ENCODE measurements around the gene CISD3. TPM values are rescaled to one million over a fixed set of nuclear protein-coding genes. Genes with fewer than 3 reads are reported as not detected.

The CISD3 gene
- total and polyA plus RNA-seq, 2 of the 4 experiments (the other 2 are of a cell fraction), result 1.3 to 14.1 TPM

DNA sequence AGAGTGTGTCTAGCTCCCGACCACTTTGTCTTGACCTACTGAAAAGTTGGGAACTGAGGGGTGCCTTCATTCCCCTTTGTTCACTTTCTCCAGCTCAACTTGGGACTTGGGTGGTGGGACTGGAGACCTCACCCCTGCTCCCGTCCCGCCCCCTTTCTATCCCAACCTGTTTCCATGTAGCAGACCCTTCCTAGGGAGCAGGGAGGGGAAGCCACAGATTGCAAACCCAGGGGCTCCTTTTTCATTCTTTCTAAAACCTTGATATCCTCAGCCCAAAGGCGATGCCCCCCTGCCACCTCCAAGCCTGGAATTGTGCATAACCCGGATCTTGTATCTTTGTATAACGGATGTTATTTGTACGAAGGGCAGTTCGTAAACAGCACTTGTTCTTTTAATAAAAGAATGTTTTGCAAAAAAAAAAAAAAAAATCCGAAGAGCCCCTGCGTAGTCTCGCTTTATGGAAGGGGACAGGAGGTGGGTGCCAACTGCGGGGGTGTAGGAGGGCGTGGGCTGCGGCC lies 714 bp upstream of the CISD3 start:
- Histone ChIP-seq H3K9me1 (ENCODE audit: insufficient read depth, low read length) (0 out of 2 replicates have a peak, but pooled peaks cover 11% of the 10 kb centered on the region), H2BK15ac (ENCODE audit: low read depth, low read length) (no peak overlapping the region; the same call in 2 of the 3 replicates), H3K36me3 (ENCODE audit: control insufficient read depth, insufficient read depth, low read length) (peaks cover 23% of the 10 kb centered on the region), H3K18ac (ENCODE audit: low read depth, low read length) (no peak overlapping the region; the same call in 1 of the 2 replicates), H3K9me3 (ENCODE audit: control insufficient read depth, insufficient read depth, low read length) (no peaks in the 10 kb centered on the region), H4K8ac (ENCODE audit: low read depth in 2 of 2, low read length in 2 of 2) (peak overlapping the region; percentile 82 to 97), H3K14ac (replicated peaks; ENCODE audit: low read depth, low read length) (peak overlapping the region; percentile 84), H2BK20ac (ENCODE audit: low read depth, low read length) (no peak overlapping the region), H3K9ac (ENCODE audit: low read depth, low read length) (peak overlapping the region; percentile 76), H3K79me1 (ENCODE audit: low read depth in 1 of 2, low read length in 2 of 2) (peaks cover 11 to 49% of the 10 kb centered on the region in 2 experiments; a peak in 3 of 4 replicates), H2BK5ac (ENCODE audit: low read depth, low read length, poor library complexity, severe bottlenecking) (peak overlapping the region; percentile 62), H3K56ac (ENCODE audit: extremely low read depth, insufficient read depth, low read length) (peak overlapping the region; percentile 56; the same call in 1 of the 2 replicates), H3K23ac (ENCODE audit: low read depth, low read length) (peak overlapping the region; percentile 73; the same call in 1 of the 2 replicates), H4K91ac (ENCODE audit: insufficient read depth, low read depth, low read length) (peak overlapping the region; percentile 91), H2BK120ac (ENCODE audit: low read depth, low read length) (no peak overlapping the region), H2AK5ac (ENCODE audit: low read depth, low read length) (peak overlapping the region; percentile 30), H4K20me1 (ENCODE audit: insufficient read depth, low read length) (peaks cover 21% of the 10 kb centered on the region), H2AFZ (replicated peaks; ENCODE audit: low read length, poor library complexity) (peak overlapping the region; percentile 100), H4K5ac (ENCODE audit: low read depth, low read length) (peak overlapping the region; percentile 68), H3K27me3 (ENCODE audit: control insufficient read depth, insufficient read depth, low read length) (no peaks in the 10 kb centered on the region), H3K4me2 (ENCODE audit: low read depth, low read length) (peak overlapping the region; percentile 77), H3K4me1 (ENCODE audit: control insufficient read depth, insufficient read depth, low read length) (peaks cover 12% of the 10 kb centered on the region), H2AK9ac (replicated peaks; ENCODE audit: low read depth, low read length, poor library complexity) (peak overlapping the region; percentile 95), H3K4me3 (ENCODE audit: insufficient read depth, low read depth, low read length) (peak overlapping the region; percentile 77), H3K27ac (ENCODE audit: insufficient read depth, low read length) (peak overlapping the region; percentile 75), H3K4ac (ENCODE audit: low read depth, low read length) (peak overlapping the region; percentile 34)
- ChIA-PET CTCF (interaction anchor here (1.1 kb wide), 1 partner anchor 23 kb away, joined by 3 read pairs; no protein-coding TSS in a partner anchor), POLR2A (ENCODE audit: unreplicated experiment) (no interaction called here)
- ATAC-seq (ENCODE audit: low read depth) (no peak), DNase-seq (no peak)
- BruUV-seq (replicated peaks), result no TSS peak
- TF ChIP-seq FOS (IDR thresholded peaks at IDR 0.05; ENCODE audit: low read depth, low read length) (no peak), RFX5 (IDR thresholded peaks at IDR 0.05; ENCODE audit: low read depth, low read length) (no peak), RCOR1 (IDR thresholded peaks at IDR 0.05; ENCODE audit: insufficient replicate concordance, low read length) (no peak), MAZ (IDR thresholded peaks at IDR 0.05; ENCODE audit: borderline replicate concordance, low read depth, low read length) (no peak), BHLHE40 (IDR thresholded peaks at IDR 0.05; ENCODE audit: low read depth, low read length) (no peak), ELK1 (IDR thresholded peaks at IDR 0.05; ENCODE audit: borderline replicate concordance, low read depth, low read length) (no peak), CEBPB (IDR thresholded peaks at IDR 0.05; ENCODE audit: low read depth, low read length) (no peak), MXI1 (IDR thresholded peaks at IDR 0.05; ENCODE audit: borderline replicate concordance, low read depth, low read length) (no peak), CHD1 (IDR thresholded peaks at IDR 0.05; ENCODE audit: low read depth, low read length) (no peak), RAD21 (IDR thresholded peaks at IDR 0.05; ENCODE audit: low read length) (no peak), MAFK (IDR thresholded peaks at IDR 0.05; ENCODE audit: low read depth, low read length) (no peak)
- in situ Hi-C loops (cut with MboI; ENCODE audit: low sequenced_read_pairs), result no loop called here
- intact Hi-C loops (cut with micrococcal nuclease), result no loop called here
- WGBS, 2 experiments (ENCODE audit: extremely low coverage in 2 of 2, insufficient read length in 1 of 2), result 22% methylated on average over 7 of the region's 14 CpGs; no CpG with 5 or more reads in 1 of the 2 experiments
- dilution Hi-C loops (cut with HindIII; ENCODE audit: low sequenced_read_pairs, unreplicated experiment), result no loop called here
